ENCODE results near the gene NR4A3. TPM values are rescaled to one million over a fixed set of nuclear protein-coding genes. Genes with fewer than 3 reads are reported as not detected.

The NR4A3 gene
- total and polyA plus RNA-seq, 9 of the 15 experiments (the other 6 are each of a cell fraction or from before 2014, with no cell fraction given) = 0.04 to 0.07 TPM; not detected in 7

- no peak for TF ChIP-seq SMARCC2 (IDR thresholded peaks at IDR 0.05; ENCODE audit: low read depth)
- peak; percentile 99 for TF ChIP-seq CREM (IDR thresholded peaks at IDR 0.05; ENCODE audit: low read depth)
- no peak for TF ChIP-seq HEY1 (CRISPR knock-in tag; IDR thresholded peaks at IDR 0.05; ENCODE audit: borderline replicate concordance)
- TF ChIP-seq NR2F6 (CRISPR knock-in tag; IDR thresholded peaks at IDR 0.05) = no peak
- TF ChIP-seq HSF4 (CRISPR knock-in tag; IDR thresholded peaks at IDR 0.05; ENCODE audit: borderline replicate concordance) = no peak
- TF ChIP-seq ZNF586 (CRISPR knock-in tag; conservative IDR thresholded peaks at IDR 0.05) = no peak
- TF ChIP-seq ZNF57 (CRISPR knock-in tag; IDR thresholded peaks at IDR 0.05) = no peak
- no peak; a peak in 1 of 4 replicates for TF ChIP-seq NONO (IDR thresholded peaks at IDR 0.05; ENCODE audit: low read depth in 2 of 2, low read length in 1 of 2)
- no peak for TF ChIP-seq FOXA3 (CRISPR knock-in tag; conservative IDR thresholded peaks at IDR 0.05 in 1 of 2, IDR thresholded peaks at IDR 0.05 in 1 of 2)
- TF ChIP-seq, protein P1, sequence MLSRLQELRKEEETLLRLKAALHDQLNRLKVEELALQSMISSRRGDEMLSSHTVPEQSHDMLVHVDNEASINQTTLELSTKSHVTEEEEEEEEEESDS (CRISPR knock-in tag; IDR thresholded peaks at IDR 0.05) = no peak
- TF ChIP-seq PHB2 (IDR thresholded peaks at IDR 0.05; ENCODE audit: low read depth) = no peak
- TF ChIP-seq POLR2AphosphoS2 (IDR thresholded peaks at IDR 0.05; ENCODE audit: low read length) = no peak
- TF ChIP-seq SMARCB1 (IDR thresholded peaks at IDR 0.05; ENCODE audit: insufficient read length, low read depth) = no peak
- TF ChIP-seq, protein P2, sequence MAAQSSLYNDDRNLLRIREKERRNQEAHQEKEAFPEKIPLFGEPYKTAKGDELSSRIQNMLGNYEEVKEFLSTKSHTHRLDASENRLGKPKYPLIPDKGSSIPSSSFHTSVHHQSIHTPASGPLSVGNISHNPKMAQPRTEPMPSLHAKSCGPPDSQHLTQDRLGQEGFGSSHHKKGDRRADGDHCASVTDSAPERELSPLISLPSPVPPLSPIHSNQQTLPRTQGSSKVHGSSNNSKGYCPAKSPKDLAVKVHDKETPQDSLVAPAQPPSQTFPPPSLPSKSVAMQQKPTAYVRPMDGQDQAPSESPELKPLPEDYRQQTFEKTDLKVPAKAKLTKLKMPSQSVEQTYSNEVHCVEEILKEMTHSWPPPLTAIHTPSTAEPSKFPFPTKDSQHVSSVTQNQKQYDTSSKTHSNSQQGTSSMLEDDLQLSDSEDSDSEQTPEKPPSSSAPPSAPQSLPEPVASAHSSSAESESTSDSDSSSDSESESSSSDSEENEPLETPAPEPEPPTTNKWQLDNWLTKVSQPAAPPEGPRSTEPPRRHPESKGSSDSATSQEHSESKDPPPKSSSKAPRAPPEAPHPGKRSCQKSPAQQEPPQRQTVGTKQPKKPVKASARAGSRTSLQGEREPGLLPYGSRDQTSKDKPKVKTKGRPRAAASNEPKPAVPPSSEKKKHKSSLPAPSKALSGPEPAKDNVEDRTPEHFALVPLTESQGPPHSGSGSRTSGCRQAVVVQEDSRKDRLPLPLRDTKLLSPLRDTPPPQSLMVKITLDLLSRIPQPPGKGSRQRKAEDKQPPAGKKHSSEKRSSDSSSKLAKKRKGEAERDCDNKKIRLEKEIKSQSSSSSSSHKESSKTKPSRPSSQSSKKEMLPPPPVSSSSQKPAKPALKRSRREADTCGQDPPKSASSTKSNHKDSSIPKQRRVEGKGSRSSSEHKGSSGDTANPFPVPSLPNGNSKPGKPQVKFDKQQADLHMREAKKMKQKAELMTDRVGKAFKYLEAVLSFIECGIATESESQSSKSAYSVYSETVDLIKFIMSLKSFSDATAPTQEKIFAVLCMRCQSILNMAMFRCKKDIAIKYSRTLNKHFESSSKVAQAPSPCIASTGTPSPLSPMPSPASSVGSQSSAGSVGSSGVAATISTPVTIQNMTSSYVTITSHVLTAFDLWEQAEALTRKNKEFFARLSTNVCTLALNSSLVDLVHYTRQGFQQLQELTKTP (IDR thresholded peaks at IDR 0.05; ENCODE audit: low read depth in 1 of 2, partially characterized antibody in 2 of 2) = no peak
- TF ChIP-seq MEF2D (tag; conservative IDR thresholded peaks at IDR 0.05; ENCODE audit: low read depth) = peak; percentile 93
- peak; percentile 12 for TF ChIP-seq SMAD1 (IDR thresholded peaks at IDR 0.05; ENCODE audit: low read depth, low read length, partially characterized antibody)
- no peak for TF ChIP-seq BCL6 (CRISPR knock-in tag; IDR thresholded peaks at IDR 0.05)
- no peak for TF ChIP-seq ARHGAP35 (IDR thresholded peaks at IDR 0.05; ENCODE audit: partially characterized antibody)
- TF ChIP-seq ERF (CRISPR knock-in tag; IDR thresholded peaks at IDR 0.05) = no peak
- peak; percentile 58; the same call in 1 of the 2 replicates for TF ChIP-seq CHD2 (IDR thresholded peaks at IDR 0.05; ENCODE audit: low read depth, low read length)
Observed at GRCh38 chr9:99819856-99820684, 1.6 kb upstream of the NR4A3 start (continued).
